Heart right ventricle (tissue), 16 donors: ENCODE results near the gene UQCR10. TPM values are rescaled to one million over a fixed set of nuclear protein-coding genes. Genes with fewer than 3 reads are reported as not detected.

Experiments used
- ATAC-seq, 8 donors: fragments of 200-7000 bp; cut with Tn5 transposase; one replicate each; pipeline ENCODE4 v1.9.1; 2020; ENCODE audit warnings: mild to moderate bottlenecking in 8 of 8, moderate library complexity in 8 of 8, moderate number of reproducible peaks in 1 of 8
- DNase-seq, 2 donors: peaks; one replicate each; pipeline ENCODE4 v3.0.0-alpha.2; 2020
- H3K27ac ChIP-seq, 10 donors: fragments of 200-600 bp; sonication (generic) in 2 of 10; one replicate each; pipeline versions ENCODE4 v1.5.0 to v1.8.0; 2020 to 2022; ENCODE audit warnings: mild to moderate bottlenecking in 3 of 10
- H3K27me3 ChIP-seq, 7 donors: fragments of 200-600 bp; one replicate each; pipeline ENCODE4 v1.8.0; 2021 to 2022; ENCODE audit warnings: mild to moderate bottlenecking in 2 of 7
- H3K36me3 ChIP-seq, 9 donors: fragments of 200-600 bp; sonication (generic) in 1 of 9; one replicate each; pipeline versions ENCODE4 v1.5.0 to v1.8.0; 2020 to 2022; ENCODE audit warnings: mild to moderate bottlenecking in 2 of 9
- H3K4me1 ChIP-seq, 9 donors: fragments of 200-600 bp; sonication (generic) in 1 of 9; one replicate each; pipeline versions ENCODE4 v1.5.0 to v1.8.0; 2020 to 2022; ENCODE audit warnings: mild to moderate bottlenecking in 4 of 9
- H3K4me3 ChIP-seq, 10 donors: fragments of 200-600 bp; sonication (generic) in 2 of 10; one replicate each; pipeline versions ENCODE4 v1.5.0 to v1.8.0; 2020 to 2022; ENCODE audit warnings: mild to moderate bottlenecking in 7 of 10, moderate library complexity in 2 of 10
- H3K9me3 ChIP-seq, 11 donors: fragments of 200-600 bp in 10 of 11; sonication (generic) in 2 of 11; one replicate each; pipeline versions ENCODE4 v1.5.0 to v1.8.0; 2013 to 2022; ENCODE audit warnings: mild to moderate bottlenecking in 2 of 11, control low read depth in 1 of 11, moderate library complexity in 1 of 11
- CTCF ChIP-seq, 9 donors: fragments of 200-600 bp; sonication (generic) in 2 of 9; IDR thresholded peaks; one replicate each; pipeline versions ENCODE4 v1.5.0 to v1.8.0; 2021 to 2022; ENCODE audit warnings: antibody characterized with exemption in 9 of 9, mild to moderate bottlenecking in 5 of 9, moderate library complexity in 1 of 9
- WGBS, 2 donors: extraction: QIAGEN DNeasy Blood & Tissue Kit; methylation state at CpG; one replicate each; pipeline ENCODE4 v1.1.7; 2013; ENCODE audit warnings: inconsistent platforms in 1 of 2; 5-methylcytosine and 5-hydroxymethylcytosine counted together
- intact Hi-C, 10 donors: fragments of 100-400 bp; cut with DNase I; formaldehyde crosslinking; loops; one replicate each; pipeline versions ENCODE4 v1.11.1 to v1.14.2; 2022
- polyA plus RNA-seq, 2 donors: library from polyadenylated mRNA; stranded (reverse); fragments of 200-250 nt; gene quantifications; one replicate each; pipeline ENCODE4 v1.2.3, GENCODE V29; 2013
- total RNA-seq, 10 donors: library from RNA; stranded (reverse); fragmentation: NEBNext Ultra II Directional in 3 of 10; extraction: Animal tissue kit (Norgen Biotek cat#: 25700) in 3 of 10; gene quantifications; one replicate each; pipeline versions ENCODE4 v1.2.1 to v1.2.4, GENCODE V29; 2021 to 2023
- donor health status: Arrhythmogenic right ventricular cardiomyopathy.
- donor health status: ischemic (EF 13 %, LVEDD 7.1; RV severe dilation, severe dysfunction).
- donor health status: healthy with polysubstance abuse.
- donor health status: DM: no; HTN: yes; CAD: no.
- donor health status: DM: no; HTN: no; CAD: no.
- donor health status: ischemic (EF 25% LVEDD 6.9; RV normal size, moderate dysfunction).
- donor health status: ischemic (EF 25% LVEDD 5.7; RV mildly dilated, moderate dysfunction).
- donor health status: healthy.
- donor health status: DM: yes; HTN: yes; CAD: no.
- donor health status: Ischemic cardiomyopathy.
- donor health status: ischemic (EF 35%, LVEDD 5.7; RV mildly dilated, moderate dysfunction).
- donor health status: nonischemic (EF 11% LVEDD 7.7; RV severe dilation, severe dysfunction).
- donor health status: DM: yes; HTN: yes; CAD: no.
- donor health status: PGD.
- donor health status: ischemic (EF 29% LVEDD 5.4; RV normal size, mild dysfunction).
- donor health status: nonischemic (EF 23%, LVEDD 6.1; RV moderate dilation, normal function).

Gene UQCR10
- total and polyA plus RNA-seq, 12 donors: 296 to 963 (median 367) TPM

- H3K9me3 ChIP-seq: no peaks in the 10 kb centered on the region
- H3K36me3 ChIP-seq: peaks cover 0 to 47% (median 29%) of the 10 kb centered on the region in 9 donors
- no peak for DNase-seq
- H3K27ac ChIP-seq: no peak overlapping the region
- H3K4me1 ChIP-seq: peaks cover 5 to 34% (median 27%) of the 10 kb centered on the region in 9 donors
- TF ChIP-seq CTCF (IDR thresholded peaks at IDR 0.05): no peak
- no peak for ATAC-seq
- H3K27me3 ChIP-seq: no peaks in the 10 kb centered on the region
- intact Hi-C loops: no loop called here
- WGBS, 2 donors: 70 to 83% methylated on average over 5 of the region's 5 CpGs
- H3K4me3 ChIP-seq: no peak overlapping the region
These were observed 18.9 kb downstream of the UQCR10 start for GRCh38 chr22:29786031-29786430.

GRCh38 chr22:29787371-29787980 is 20.3 kb downstream of the UQCR10 start:
- TF ChIP-seq CTCF (IDR thresholded peaks at IDR 0.05): no peak
- DNase-seq (no peak), ATAC-seq (no peak)
- intact Hi-C loops: no loop called here
- peaks cover 0 to 20% (median 13%) of the 10 kb centered on the region in 9 donors for H3K4me1 ChIP-seq
- peaks cover 0 to 61% (median 42%) of the 10 kb centered on the region in 9 donors for H3K36me3 ChIP-seq
- 70 to 76% methylated on average over 9 of the region's 9 CpGs for WGBS, 2 donors
- no peak overlapping the region for H3K4me3 ChIP-seq
- no peaks in the 10 kb centered on the region for H3K27me3 ChIP-seq
- H3K9me3 ChIP-seq: no peaks in the 10 kb centered on the region
- H3K27ac ChIP-seq: no peak overlapping the region

DNA sequence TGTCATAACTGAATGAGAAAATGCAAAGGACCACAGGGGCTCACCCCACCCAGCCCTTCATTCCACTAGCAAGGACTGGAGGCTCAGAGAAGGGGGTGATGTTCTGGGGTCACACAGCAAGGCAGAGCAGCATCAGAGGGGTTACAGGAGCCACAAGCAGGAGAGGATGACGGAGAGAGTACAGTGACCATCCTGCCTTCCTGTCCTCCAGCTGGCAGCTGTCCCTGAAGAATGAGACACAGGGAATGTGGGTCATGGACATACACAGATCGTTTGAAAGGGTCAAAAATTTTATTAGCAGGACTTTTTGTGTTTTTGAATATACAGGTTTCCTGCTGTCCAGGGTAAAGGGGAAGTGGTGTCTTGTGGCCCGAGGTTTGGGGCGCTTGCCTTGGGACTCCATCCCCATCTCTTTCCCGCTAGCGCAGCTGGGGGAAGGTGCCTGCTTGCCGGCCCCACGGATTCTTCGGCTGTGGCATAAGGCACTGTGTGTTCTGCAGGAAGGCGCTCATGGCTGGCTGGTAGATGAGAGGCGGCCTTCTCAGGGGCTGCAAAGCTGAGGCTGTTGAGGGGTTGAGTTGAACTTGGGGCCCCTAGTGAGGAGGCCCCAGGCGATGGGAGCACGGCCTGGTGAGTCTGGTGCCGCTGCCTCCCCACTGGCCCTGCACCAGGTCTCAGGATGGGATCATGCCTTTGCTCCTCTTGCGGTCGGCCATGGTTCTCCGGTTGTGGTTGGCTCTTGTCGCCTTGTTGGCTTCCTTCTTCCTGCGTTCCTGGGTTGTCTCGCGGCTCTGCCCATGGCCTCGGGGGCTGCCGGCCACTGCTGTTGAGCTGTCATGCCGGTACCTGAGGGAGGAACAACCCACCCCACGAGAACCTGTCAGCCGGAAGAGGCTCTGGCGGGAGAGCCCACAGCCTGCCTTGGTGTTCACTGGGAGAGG is 21.4 kb downstream of the UQCR10 start:
- H3K36me3 ChIP-seq: peaks cover 0 to 73% (median 52%) of the 10 kb centered on the region in 9 donors
- H3K27ac ChIP-seq: no peak overlapping the region
- H3K9me3 ChIP-seq: no peaks in the 10 kb centered on the region
- 90 to 91% methylated on average over 27 of the region's 27 CpGs for WGBS, 2 donors
- peaks cover 0 to 18% (median 12%) of the 10 kb centered on the region in 9 donors for H3K4me1 ChIP-seq
- no peak overlapping the region for H3K4me3 ChIP-seq
- no peak for TF ChIP-seq CTCF (IDR thresholded peaks at IDR 0.05)
- ATAC-seq: no peak
- intact Hi-C loops: no loop called here
- DNase-seq: no peak
- no peaks in the 10 kb centered on the region for H3K27me3 ChIP-seq

DNA sequence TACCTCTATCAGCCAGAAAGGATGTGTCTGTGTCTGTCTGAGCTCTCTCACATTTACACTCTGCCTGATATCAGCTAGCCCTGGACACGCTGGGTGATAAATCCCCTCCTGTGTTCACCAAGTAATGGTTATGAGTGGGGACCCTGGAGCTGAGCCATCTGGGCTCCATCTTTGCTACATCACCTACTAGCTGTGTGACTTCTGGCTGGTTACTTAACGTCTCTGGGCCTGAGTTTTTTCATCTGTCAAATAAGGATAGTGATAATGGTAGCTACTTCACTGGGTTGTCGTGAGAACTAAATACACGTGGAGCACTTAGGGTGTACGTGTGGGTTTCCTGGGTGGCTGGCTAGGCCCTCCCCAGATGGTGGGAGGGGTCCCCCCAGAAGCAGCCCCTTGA is 22.9 kb downstream of the UQCR10 start:
- Histone ChIP-seq H3K4me3 (no peak overlapping the region), H3K27me3 (no peaks in the 10 kb centered on the region), H3K9me3 (no peaks in the 10 kb centered on the region), H3K36me3 (peaks cover 0 to 85% (median 61%) of the 10 kb centered on the region in 9 donors), H3K4me1 (peaks cover 0 to 7% (median 5%) of the 10 kb centered on the region in 9 donors), H3K27ac (no peak overlapping the region)
- intact Hi-C loops: no loop called here
- 87% methylated on average over 5 of the region's 5 CpGs for WGBS, 2 donors
- no peak for TF ChIP-seq CTCF (IDR thresholded peaks at IDR 0.05)
- DNase-seq (no peak), ATAC-seq (no peak)
